H9 (cell line): Measurements from ENCODE around the gene HSD17B2. TPM values are rescaled to one million over a fixed set of nuclear protein-coding genes. Genes with fewer than 3 reads are reported as not detected.

Experiments
- DNase-seq: peaks from one replicate; pipeline ENCODE4 v3.0.0-alpha.2; 2017
- H2AFZ ChIP-seq: one replicate; pipeline ENCODE4 v1.6.1; 2013; ENCODE audit warnings: mild to moderate bottlenecking, low read length, control low read depth, moderate library complexity
- H2AK5ac ChIP-seq: 2 replicates; pipeline ENCODE4 v1.6.1; 2013; ENCODE audit warnings: low read length, control low read depth, mixed read lengths; ENCODE audit not compliant: insufficient read length
- H2BK120ac ChIP-seq: one replicate; pipeline ENCODE4 v1.6.1; 2013; ENCODE audit warnings: low read depth, mild to moderate bottlenecking, low read length, control low read depth, inconsistent platforms; ENCODE audit not compliant: poor library complexity, severe bottlenecking
- H2BK12ac ChIP-seq: 2 replicates; pipeline ENCODE4 v1.6.1; 2013; ENCODE audit warnings: low read length, control low read depth, mixed read lengths, low read depth; ENCODE audit not compliant: insufficient read length
- H2BK15ac ChIP-seq: 2 replicates; pipeline ENCODE4 v1.6.1; 2013; ENCODE audit warnings: low read depth, low read length, control low read depth
- H2BK20ac ChIP-seq: one replicate; pipeline ENCODE4 v1.6.1; 2013; ENCODE audit warnings: low read depth, mild to moderate bottlenecking, low read length, control low read depth, inconsistent platforms; ENCODE audit not compliant: poor library complexity, severe bottlenecking
- H2BK5ac ChIP-seq: 2 replicates; pipeline ENCODE4 v1.6.1; 2013; ENCODE audit warnings: low read length, control low read depth, mixed read lengths; ENCODE audit not compliant: insufficient read length
- H3K14ac ChIP-seq: 2 replicates; pipeline ENCODE4 v1.6.1; 2013; ENCODE audit warnings: low read length, control low read depth; ENCODE audit not compliant: insufficient read depth
- H3K18ac ChIP-seq: 2 replicates; pipeline ENCODE4 v1.6.1; 2013; ENCODE audit warnings: low read depth, mild to moderate bottlenecking, mixed read lengths, low read length, control low read depth; ENCODE audit not compliant: insufficient read length
- H3K23ac ChIP-seq: 2 replicates; pipeline ENCODE4 v1.6.1; 2013; ENCODE audit warnings: low read length, control low read depth, mixed read lengths, low read depth; ENCODE audit not compliant: insufficient read length
- H3K23me2 ChIP-seq: 2 replicates; pipeline ENCODE4 v1.6.1; 2013; ENCODE audit warnings: low read depth, mild to moderate bottlenecking, mixed read lengths, low read length, control low read depth; ENCODE audit not compliant: insufficient read length, poor library complexity, severe bottlenecking
- H3K27ac ChIP-seq: 2 replicates; pipeline ENCODE4 v1.5.1; 2013; ENCODE audit warnings: low read length, control low read depth, mixed read lengths, low read depth; ENCODE audit not compliant: insufficient read length
- H3K27me3 ChIP-seq: 2 replicates; pipeline ENCODE4 v1.6.1; 2013; ENCODE audit warnings: low read length, control low read depth, inconsistent platforms; ENCODE audit not compliant: insufficient read depth
- H3K4ac ChIP-seq: 2 replicates; pipeline ENCODE4 v1.6.1; 2013; ENCODE audit warnings: low read depth, mild to moderate bottlenecking, control low read depth, inconsistent platforms, low read length, moderate library complexity
- H3K4me1 ChIP-seq: 2 replicates; pipeline ENCODE4 v1.6.1; 2013; ENCODE audit warnings: low read length, control low read depth, inconsistent platforms; ENCODE audit not compliant: insufficient read depth
- H3K4me2 ChIP-seq: 2 replicates; pipeline ENCODE4 v1.6.1; 2013; ENCODE audit warnings: low read length, control low read depth, mixed read lengths; ENCODE audit not compliant: insufficient read length, insufficient read depth
- H3K56ac ChIP-seq: 2 replicates; pipeline ENCODE4 v1.6.1; 2013; ENCODE audit warnings: low read depth, mild to moderate bottlenecking, mixed read lengths, low read length, control low read depth; ENCODE audit not compliant: insufficient read length
- H3K79me1 ChIP-seq: 2 replicates; pipeline ENCODE4 v1.6.1; 2013; ENCODE audit warnings: low read depth, mild to moderate bottlenecking, moderate library complexity, low read length, control low read depth, inconsistent platforms; ENCODE audit not compliant: insufficient read depth, poor library complexity, severe bottlenecking
- H3K79me2 ChIP-seq: 2 replicates; pipeline ENCODE4 v1.6.1; 2013; ENCODE audit warnings: low read length, control low read depth, inconsistent platforms; ENCODE audit not compliant: insufficient read depth
- H3K9ac ChIP-seq: 2 replicates; pipeline ENCODE4 v1.6.1; 2013; ENCODE audit warnings: low read length, control low read depth, mixed read lengths; ENCODE audit not compliant: insufficient read length; ENCODE audit errors: extremely low read depth
- H3K9me3 ChIP-seq: one replicate; pipeline ENCODE4 v1.6.1; 2013; ENCODE audit warnings: low read depth, low read length, inconsistent platforms; ENCODE audit not compliant: control insufficient read depth
- H3T11ph ChIP-seq: one replicate; pipeline ENCODE4 v1.6.1; 2013; ENCODE audit warnings: mild to moderate bottlenecking, low read length, control low read depth, inconsistent platforms
- H4K20me1 ChIP-seq: one replicate; pipeline ENCODE4 v1.6.1; 2013; ENCODE audit not compliant: control insufficient read depth, insufficient read length, insufficient read depth
- H4K5ac ChIP-seq: 2 replicates; pipeline ENCODE4 v1.6.1; 2013; ENCODE audit warnings: low read depth, mild to moderate bottlenecking, mixed read lengths, low read length, control low read depth; ENCODE audit not compliant: insufficient read length
- H4K8ac ChIP-seq: replicated peaks from 2 replicates; pipeline ENCODE4 v1.6.1; 2013; ENCODE audit warnings: low read length, control low read depth, mixed read lengths, low read depth; ENCODE audit not compliant: insufficient read length
- H4K91ac ChIP-seq: 2 replicates; pipeline ENCODE4 v1.6.1; 2013; ENCODE audit warnings: low read depth, mild to moderate bottlenecking, moderate library complexity, mixed read lengths, low read length, control low read depth; ENCODE audit not compliant: insufficient read length
- H3K27ac Mint-ChIP-seq, 3 experiments: 2 replicates in 2 of 3; 3 replicates in 1 of 3; pipeline ENCODE4 v1.8.0; 2020 to 2021; ENCODE audit warnings: mixed read lengths in 3 of 3, mild to moderate bottlenecking in 1 of 3, moderate library complexity in 1 of 3
- H3K27me3 Mint-ChIP-seq: 2 replicates; pipeline ENCODE4 v1.8.0; 2021; ENCODE audit warnings: low read depth, mild to moderate bottlenecking, moderate library complexity, mixed read lengths
- H3K36me3 Mint-ChIP-seq, 3 experiments: 2 replicates in 2 of 3; 3 replicates in 1 of 3; pipeline ENCODE4 v1.8.0; 2020 to 2021; ENCODE audit warnings: low read depth in 3 of 3, mixed read lengths in 3 of 3; ENCODE audit not compliant: insufficient read depth in 1 of 3
- H3K4me1 Mint-ChIP-seq, 2 experiments: 2 replicates each; pipeline ENCODE4 v1.8.0; 2020; ENCODE audit warnings: mixed read lengths in 2 of 2
- H3K4me3 Mint-ChIP-seq, 2 experiments: 2 replicates in 1 of 2; 3 replicates in 1 of 2; pipeline ENCODE4 v1.8.0; 2020 to 2021; ENCODE audit warnings: mild to moderate bottlenecking in 2 of 2, mixed read lengths in 2 of 2, moderate library complexity in 1 of 2
- H3K9me3 Mint-ChIP-seq, 2 experiments: 2 replicates in 1 of 2; 3 replicates in 1 of 2; pipeline ENCODE4 v1.8.0; 2020; ENCODE audit warnings: mild to moderate bottlenecking in 2 of 2, mixed read lengths in 2 of 2, moderate library complexity in 1 of 2
- CTCF ChIP-seq: fragments of 200-600 bp; sonication (generic); conservative IDR thresholded peaks from 3 replicates; pipeline ENCODE4 v1.8.0; 2021; ENCODE audit warnings: antibody characterized with exemption, mild to moderate bottlenecking
- WGBS: extraction: QIAGEN DNeasy Blood & Tissue Kit; methylation state at CpG from one replicate; pipeline ENCODE4 v1.1.7; 2013; ENCODE audit warnings: missing lambda C conversion rate, low lambda C conversion rate, mixed read lengths; ENCODE audit not compliant: insufficient read length; ENCODE audit errors: extremely low coverage; 5-methylcytosine and 5-hydroxymethylcytosine counted together
- total RNA-seq: library from RNA; stranded (reverse); gene quantifications from 2 replicates; pipeline ENCODE4 v1.2.1, GENCODE V29; 2021

The HSD17B2 gene
- total RNA-seq, 1 experiment from 2014 or later, result not detected

- no peaks in the 10 kb centered on the region for H3K27me3 ChIP-seq
- no peaks in the 10 kb centered on the region for H3K23me2 ChIP-seq
- Mint-ChIP-seq H3K4me1 (peaks cover 0 to 7% of the 10 kb centered on the region in 2 experiments; a peak in 2 of 4 replicates), H3K36me3 (peaks cover 21 to 28% (median 26%) of the 10 kb centered on the region in 3 experiments), H3K9me3 (peaks cover 34 to 36% of the 10 kb centered on the region in 2 experiments), H3K4me3 (no peak overlapping the region), H3K27ac (no peak overlapping the region), H3K27me3 (peaks cover 11% of the 10 kb centered on the region)
- H2BK15ac ChIP-seq, result no peak overlapping the region
- H2BK12ac ChIP-seq, result no peak overlapping the region
- H2BK20ac ChIP-seq, result no peak overlapping the region
- no peak overlapping the region for H4K5ac ChIP-seq
- H3K4me1 ChIP-seq, result no peaks in the 10 kb centered on the region
- no peak overlapping the region for H3K9ac ChIP-seq
- H3K18ac ChIP-seq, result no peak overlapping the region
- no peak overlapping the region for H3K23ac ChIP-seq
- no peak overlapping the region for H2AK5ac ChIP-seq
- no peak overlapping the region for H3K4ac ChIP-seq
- H3T11ph ChIP-seq, result no peak overlapping the region
- H4K91ac ChIP-seq, result no peak overlapping the region
- no peak overlapping the region for H4K8ac ChIP-seq
- no peaks in the 10 kb centered on the region for H4K20me1 ChIP-seq
- H2AFZ ChIP-seq, result no peak overlapping the region
- no peaks in the 10 kb centered on the region for H3K79me1 ChIP-seq
- no peak overlapping the region for H3K27ac ChIP-seq
- H3K4me2 ChIP-seq, result no peak overlapping the region
- H2BK5ac ChIP-seq, result no peak overlapping the region
- H3K9me3 ChIP-seq, result peaks cover 5% of the 10 kb centered on the region
- H2BK120ac ChIP-seq, result no peak overlapping the region
- H3K79me2 ChIP-seq, result no peaks in the 10 kb centered on the region
- no peak overlapping the region for H3K14ac ChIP-seq
- TF ChIP-seq CTCF, result no peak
- DNase-seq, result no peak
- H3K56ac ChIP-seq, result no peak overlapping the region
- no CpG with 5 or more reads among the region's 5 CpGs for WGBS
Observed at GRCh38 chr16:82006036-82006435, 29.0 kb upstream of the HSD17B2 start.
